H1 (cell line): ENCODE data around the gene LRRC32. TPM values are rescaled to one million over a fixed set of nuclear protein-coding genes. Genes with fewer than 3 reads are reported as not detected.

ENCODE experiments used
- CTCF ChIA-PET: fragments of 300-600 bp; sonication (Branson Sonifier 250); formaldehyde crosslinking; loops from one replicate; lab custom pipeline; 2021; ENCODE audit not compliant: partially characterized antibody; lab: Charles Lee
- POLR2A ChIA-PET: fragments of 300-600 bp; sonication (Branson Sonifier 250); formaldehyde crosslinking; loops from one replicate; lab custom pipeline; 2021; ENCODE audit warnings: inconsistent platforms; ENCODE audit not compliant: partially characterized antibody; lab: Charles Lee
- DNase-seq, 2 experiments: peaks; one replicate each; pipeline versions ENCODE4 v3.0.0 to v3.0.0-alpha.2; 2010 to 2022; ENCODE audit warnings: low spot score in 2 of 2, low read depth in 1 of 2, mixed read lengths in 1 of 2
- FAIRE-seq: peaks from 2 replicates; lab custom pipeline; 2011; peaks lifted over from hg19 to GRCh38; lab: Jason Lieb, UNC
- H2AFZ ChIP-seq: 2 replicates; pipeline ENCODE4 v1.8.1; 2012; ENCODE audit warnings: low read length, inconsistent platforms
- H2AK5ac ChIP-seq: 2 replicates; pipeline ENCODE4 v1.6.1; 2013; ENCODE audit warnings: low read depth, low read length
- H2BK120ac ChIP-seq: replicated peaks from 2 replicates; pipeline ENCODE3; 2013; ENCODE audit warnings: low read depth, low read length, inconsistent platforms
- H2BK12ac ChIP-seq: 2 replicates; pipeline ENCODE4 v1.6.1; 2013; ENCODE audit warnings: low read depth, low read length
- H2BK15ac ChIP-seq: 2 replicates; pipeline ENCODE4 v1.6.1; 2013; ENCODE audit warnings: low read length
- H2BK20ac ChIP-seq: 2 replicates; pipeline ENCODE4 v1.6.1; 2013; ENCODE audit warnings: low read length
- H2BK5ac ChIP-seq: 2 replicates; pipeline ENCODE4 v1.6.1; 2013; ENCODE audit warnings: low read depth, low read length
- H3K14ac ChIP-seq: 2 replicates; pipeline ENCODE4 v1.6.1; 2013; ENCODE audit warnings: inconsistent platforms; ENCODE audit not compliant: insufficient read length
- H3K18ac ChIP-seq: 2 replicates; pipeline ENCODE4 v1.6.1; 2013; ENCODE audit warnings: low read length; ENCODE audit errors: extremely low read depth
- H3K23ac ChIP-seq: 2 replicates; pipeline ENCODE4 v1.6.1; 2013; ENCODE audit warnings: inconsistent platforms; ENCODE audit not compliant: insufficient read length
- H3K23me2 ChIP-seq: 2 replicates; pipeline ENCODE4 v1.6.1; 2013; ENCODE audit warnings: low read depth, low read length
- H3K27ac ChIP-seq: 2 replicates; pipeline ENCODE4 v1.6.1; 2011; ENCODE audit warnings: low read depth, low read length, inconsistent platforms
- H3K27me3 ChIP-seq, 4 experiments: replicated peaks in 1 of 4; 1 replicate in 1 of 4; 2 replicates in 3 of 4; pipeline versions ENCODE4 v1.6.1 to v1.8.1; 2011 to 2013; ENCODE audit warnings: low read length in 3 of 4, mild to moderate bottlenecking in 3 of 4, inconsistent platforms in 2 of 4, mixed read lengths in 2 of 4, moderate library complexity in 1 of 4; ENCODE audit not compliant: control insufficient read depth in 3 of 4, insufficient read depth in 3 of 4; ENCODE audit errors: extremely low read depth in 1 of 4
- H3K36me3 ChIP-seq, 4 experiments: 2 replicates each; pipeline versions ENCODE4 v1.6.1 to v1.8.1; 2011 to 2013; ENCODE audit warnings: mild to moderate bottlenecking in 4 of 4, low read length in 3 of 4, moderate library complexity in 2 of 4, control low read depth in 1 of 4, inconsistent platforms in 1 of 4; ENCODE audit not compliant: insufficient read depth in 4 of 4, control insufficient read depth in 2 of 4
- H3K4ac ChIP-seq: replicated peaks from 2 replicates; pipeline ENCODE3; 2013; ENCODE audit warnings: low read length, low read depth, mixed read lengths, inconsistent platforms; ENCODE audit not compliant: insufficient read length
- H3K4me1 ChIP-seq, 4 experiments: replicated peaks in 1 of 4; 1 replicate in 1 of 4; 2 replicates in 3 of 4; pipeline versions ENCODE4 v1.6.1 to v1.8.1; 2011 to 2013; ENCODE audit warnings: low read length in 3 of 4, inconsistent platforms in 2 of 4, mixed read lengths in 1 of 4; ENCODE audit not compliant: insufficient read depth in 4 of 4, control insufficient read depth in 3 of 4
- H3K4me2 ChIP-seq, 2 experiments: 2 replicates each; pipeline versions ENCODE4 v1.6.1 to v1.8.1; 2011 to 2013; ENCODE audit warnings: low read depth in 2 of 2, low read length in 2 of 2, control low read depth in 1 of 2, inconsistent platforms in 1 of 2, mild to moderate bottlenecking in 1 of 2; ENCODE audit not compliant: insufficient read depth in 1 of 2
- H3K4me3 ChIP-seq, 4 experiments: fragments of 200-600, 300-600 bp in 1 of 4; sonication (generic), shearing (Covaris generic), sonication (Bioruptor Twin) in 1 of 4; 2 replicates each; pipeline versions ENCODE4 v1.5.1 to v1.8.1; 2011 to 2016; ENCODE audit warnings: low read length in 4 of 4, low read depth in 3 of 4, control low read depth in 2 of 4, inconsistent platforms in 2 of 4, mild to moderate bottlenecking in 2 of 4, mixed read lengths in 1 of 4, moderate library complexity in 1 of 4; ENCODE audit not compliant: insufficient read depth in 2 of 4; ENCODE audit errors: extremely low read depth in 1 of 4
- H3K56ac ChIP-seq: replicated peaks from 2 replicates; pipeline ENCODE3; 2013; ENCODE audit warnings: low read depth, mild to moderate bottlenecking, mixed read lengths, low read length, inconsistent platforms; ENCODE audit not compliant: insufficient read length
- H3K79me1 ChIP-seq: 2 replicates; pipeline ENCODE4 v1.6.1; 2013; ENCODE audit warnings: low read depth, low read length, control low read depth
- H3K79me2 ChIP-seq, 2 experiments: 2 replicates each; pipeline versions ENCODE4 v1.6.1 to v1.8.1; 2012 to 2013; ENCODE audit warnings: low read length in 2 of 2, mild to moderate bottlenecking in 2 of 2, inconsistent platforms in 1 of 2; ENCODE audit not compliant: insufficient read depth in 2 of 2, control insufficient read depth in 1 of 2
- H3K9ac ChIP-seq, 4 experiments: replicated peaks in 1 of 4; 1 replicate in 1 of 4; 2 replicates in 3 of 4; pipeline versions ENCODE4 v1.6.1 to v1.8.1; 2011 to 2013; ENCODE audit warnings: low read depth in 3 of 4, low read length in 3 of 4, control low read depth in 2 of 4, mild to moderate bottlenecking in 2 of 4, moderate library complexity in 2 of 4, inconsistent platforms in 1 of 4; ENCODE audit errors: extremely low read depth in 1 of 4
- H3K9me3 ChIP-seq, 2 experiments: 2 replicates each; pipeline versions ENCODE4 v1.6.1 to v1.8.1; 2012 to 2013; ENCODE audit warnings: mild to moderate bottlenecking in 2 of 2, moderate library complexity in 2 of 2, control low read depth in 1 of 2, inconsistent platforms in 1 of 2, low read depth in 1 of 2, low read length in 1 of 2, mixed read lengths in 1 of 2; ENCODE audit not compliant: insufficient read depth in 2 of 2
- H4K20me1 ChIP-seq, 2 experiments: replicated peaks in 1 of 2; 2 replicates each; pipeline versions ENCODE3 to v1.8.1; 2011 to 2013; ENCODE audit warnings: inconsistent platforms in 2 of 2, low read length in 2 of 2, mild to moderate bottlenecking in 1 of 2; ENCODE audit not compliant: insufficient read depth in 2 of 2, control insufficient read depth in 1 of 2
- H4K5ac ChIP-seq: 2 replicates; pipeline ENCODE4 v1.6.1; 2013; ENCODE audit warnings: low read length, low read depth, mixed read lengths, inconsistent platforms; ENCODE audit not compliant: insufficient read length
- H4K8ac ChIP-seq: 2 replicates; pipeline ENCODE4 v1.8.0; 2013; ENCODE audit warnings: mild to moderate bottlenecking, moderate library complexity, low read length, inconsistent platforms; ENCODE audit not compliant: insufficient read depth; ENCODE audit errors: extremely low read depth
- H4K91ac ChIP-seq: replicated peaks from 2 replicates; pipeline ENCODE3; 2013; ENCODE audit warnings: low read length, mixed read lengths, inconsistent platforms; ENCODE audit not compliant: insufficient read length
- ASH2L ChIP-seq: fragments of 200-600, 300-600 bp; sonication (generic); IDR thresholded peaks from one replicate; pipeline ENCODE4 v1.7.1; 2017; ENCODE audit warnings: low read length
- EZH2 ChIP-seq: fragments of 200-600 bp; sonication (generic); IDR thresholded peaks from 2 replicates; pipeline ENCODE4 v1.7.1; 2012; ENCODE audit warnings: low read depth, mild to moderate bottlenecking, moderate library complexity, low read length, inconsistent platforms; ENCODE audit not compliant: severe bottlenecking
- NRF1 ChIP-seq: IDR thresholded peaks from 2 replicates; pipeline ENCODE4 v1.6.1; 2011; ENCODE audit warnings: mild to moderate bottlenecking, low read depth, low read length, improper control_type of control experiment
- RAD21 ChIP-seq, 2 experiments: IDR thresholded peaks in 1 of 2; conservative IDR thresholded peaks in 1 of 2; 2 replicates each; pipeline ENCODE4 v1.6.1; 2011; ENCODE audit warnings: low read depth in 2 of 2, low read length in 2 of 2, improper control_type of control experiment in 1 of 2, inconsistent platforms in 1 of 2, mild to moderate bottlenecking in 1 of 2, moderate library complexity in 1 of 2
- SP4 ChIP-seq: IDR thresholded peaks from 2 replicates; pipeline ENCODE4 v1.6.1; 2012; ENCODE audit warnings: low read length, inconsistent platforms
- WGBS, 2 experiments: shearing (Covaris generic) in 1 of 2; methylation state at CpG; one replicate each; pipeline versions ENCODE4 v1.1.6 to v1.1.7; 2013 to 2015; ENCODE audit warnings: low lambda C conversion rate in 2 of 2, mixed read lengths in 2 of 2, inconsistent platforms in 1 of 2, low coverage in 1 of 2, missing lambda C conversion rate in 1 of 2; ENCODE audit not compliant: insufficient replicate concordance in 2 of 2, insufficient coverage in 1 of 2, insufficient read length in 1 of 2; ENCODE audit errors: extremely low coverage in 1 of 2, missing lambda C conversion rate in 1 of 2; 5-methylcytosine and 5-hydroxymethylcytosine counted together
- polyA plus RNA-seq, 7 experiments: library from polyadenylated mRNA; depleted of rRNA in 3 of 7; stranded (reverse) in 5 of 7; unstranded in 2 of 7; fragments of >200 nt in 5 of 7; fragments of 200-250 nt in 2 of 7; gene quantifications; 1 replicate in 5 of 7; 2 replicates in 1 of 7; 4 replicates in 1 of 7; pipeline versions ENCODE4 v1.2.1 to v1.2.3, GENCODE V29; 2011 to 2013; ENCODE audit warnings: missing spikeins in 2 of 7, mixed read lengths in 2 of 7
- total RNA-seq: library from RNA; stranded (reverse); fragmentation: NEBNext Ultra II Directional; extraction: Animal tissue kit (Norgen Biotek cat#: 25700); gene quantifications from 2 replicates; pipeline ENCODE4 v1.2.1, GENCODE V29; 2021

Gene LRRC32
- total and polyA plus RNA-seq, 2 of the 8 experiments (the other 6 are each of a cell fraction or from before 2014, with no cell fraction given): 0.99 to 1.9 TPM

DNA sequence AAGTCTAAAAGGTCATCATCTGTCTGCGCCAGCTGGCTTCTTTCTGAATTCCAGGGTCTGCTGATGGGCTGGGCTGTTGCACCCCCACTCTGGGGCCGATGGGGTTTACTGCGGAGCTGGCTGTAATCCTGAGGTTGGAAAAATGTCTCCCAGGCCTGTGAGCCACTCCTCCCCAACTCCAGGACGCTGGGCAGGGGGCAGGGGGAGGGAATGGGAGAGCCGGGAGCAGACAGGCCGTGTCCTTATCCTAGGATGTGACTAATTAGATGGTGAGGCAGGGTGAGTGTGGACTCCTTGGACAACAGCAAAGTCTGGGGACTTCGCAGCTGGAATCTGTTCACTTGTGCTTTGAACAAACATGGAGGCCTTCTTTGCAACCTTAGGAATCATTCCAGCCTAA, 48.7 kb downstream of the LRRC32 start:
- DNase-seq (no peak), FAIRE-seq (no peak)
- H3K4me2 ChIP-seq: no peak overlapping the region
- no peak overlapping the region for H3K27ac ChIP-seq
- H3K9me3 ChIP-seq: peaks cover under 1 to 2% of the 10 kb centered on the region in 2 experiments; a peak in 1 of 4 replicates
- H4K5ac ChIP-seq: no peak overlapping the region
- no peaks in the 10 kb centered on the region for H3K79me2 ChIP-seq
- no peak overlapping the region for H2BK12ac ChIP-seq
- H2BK5ac ChIP-seq: no peak overlapping the region
- H3K4me3 ChIP-seq: no peak overlapping the region
- H4K8ac ChIP-seq: peak overlapping the region; percentile 5; the same call in 1 of the 2 replicates
- no peaks in the 10 kb centered on the region for H3K23me2 ChIP-seq
- H3K14ac ChIP-seq: no peak overlapping the region
- no peak overlapping the region for H3K23ac ChIP-seq
- H3K4ac ChIP-seq: no peak overlapping the region
- H2BK120ac ChIP-seq: no peak overlapping the region
- H3K18ac ChIP-seq: no peak overlapping the region
- no peak overlapping the region for H4K91ac ChIP-seq
- no peaks in the 10 kb centered on the region for H4K20me1 ChIP-seq
- no peaks in the 10 kb centered on the region for H3K27me3 ChIP-seq
- no peak overlapping the region for H2BK15ac ChIP-seq
- H2AFZ ChIP-seq: no peak overlapping the region
- CTCF ChIA-PET: no interaction called here
- H3K36me3 ChIP-seq: no peaks in the 10 kb centered on the region
- no peaks in the 10 kb centered on the region for H3K4me1 ChIP-seq
- H2AK5ac ChIP-seq: no peak overlapping the region
- no peak overlapping the region for H3K9ac ChIP-seq
- no peak overlapping the region for H3K56ac ChIP-seq
- POLR2A ChIA-PET: no interaction called here
- no peak overlapping the region for H2BK20ac ChIP-seq
- no peaks in the 10 kb centered on the region for H3K79me1 ChIP-seq
- WGBS, 2 experiments: 86% methylated on average over 7 of the region's 7 CpGs; no CpG with 5 or more reads in 1 of the 2 experiments
- TF ChIP-seq RAD21 (IDR thresholded peaks at IDR 0.05 in 1 of 2, conservative IDR thresholded peaks at IDR 0.05 in 1 of 2; ENCODE audit: low read depth in 2 of 2, low read length in 2 of 2): no peak
- no peak for TF ChIP-seq NRF1
- TF ChIP-seq SP4: no peak
- no peak for TF ChIP-seq ASH2L
- TF ChIP-seq EZH2: no peak
